ENCODE data around the gene LYPLA2.

DNA sequence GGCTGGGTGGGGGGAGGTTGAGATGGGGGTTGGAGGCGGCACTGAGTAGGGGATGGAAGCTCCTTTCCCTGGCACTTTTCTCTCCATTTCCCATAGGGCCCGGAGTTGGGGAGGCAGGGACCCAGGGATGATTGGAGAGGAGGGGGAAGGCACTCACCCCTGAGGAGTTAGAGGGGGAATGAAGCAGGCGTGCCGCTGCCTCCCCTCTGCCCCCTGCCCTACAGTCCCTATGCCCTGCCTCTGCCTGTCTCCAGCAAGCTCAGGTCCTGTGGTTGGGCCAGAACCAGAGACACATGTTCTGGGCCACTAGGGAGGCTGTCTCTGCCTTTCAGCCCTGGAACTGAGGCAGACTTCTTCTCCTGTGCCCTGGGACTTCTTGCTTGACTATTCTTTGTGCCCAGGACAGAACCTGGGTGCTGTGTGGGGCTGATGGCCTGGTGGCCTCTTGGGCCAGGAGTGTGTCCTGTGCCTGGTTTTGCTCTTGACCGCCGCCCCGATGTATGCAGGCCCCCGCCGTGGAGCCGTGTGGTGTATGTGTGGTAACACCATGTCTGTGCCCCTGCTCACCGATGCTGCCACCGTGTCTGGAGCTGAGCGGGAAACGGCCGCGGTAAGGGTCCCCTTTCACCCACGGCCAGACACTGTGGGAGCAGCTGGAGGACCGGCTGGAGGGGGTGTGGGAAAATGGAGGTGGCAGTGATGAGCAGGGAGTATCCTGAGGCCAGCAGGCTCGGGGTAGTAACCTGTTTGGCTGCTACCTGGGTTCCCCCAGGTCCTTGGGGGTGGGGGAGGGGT lies 1.4 kb downstream of the LYPLA2 start:
- TF ChIP-seq CTCF (IDR thresholded peaks at IDR 0.05), result no peak
- TF ChIP-seq EP300 (IDR thresholded peaks at IDR 0.05), result no peak
- no peak for TF ChIP-seq POLR2A (IDR thresholded peaks at IDR 0.05)
- TF ChIP-seq POLR2AphosphoS5 (IDR thresholded peaks at IDR 0.05), result no peak
